Measurements from ENCODE around the gene SLC6A8. TPM values are rescaled to one million over a fixed set of nuclear protein-coding genes. Genes with fewer than 3 reads are reported as not detected.

SLC6A8 gene
- total RNA-seq, 4 donors from 2014 or later, result 26.1 to 74.1 (median 45.2) TPM

- H3K36me3 ChIP-seq, result no peaks in the 10 kb centered on the region
- no peaks in the 10 kb centered on the region for H3K9me3 ChIP-seq
- H3K4me1 ChIP-seq, result peaks cover 20% of the 10 kb centered on the region
- TF ChIP-seq POLR2A (IDR thresholded peaks at IDR 0.05) (no peak), CTCF (IDR thresholded peaks at IDR 0.05) (no peak), POLR2AphosphoS5 (IDR thresholded peaks at IDR 0.05) (no peak), EP300 (IDR thresholded peaks at IDR 0.05) (no peak)
- H3K27me3 ChIP-seq, result no peaks in the 10 kb centered on the region
- no peak overlapping the region for H3K4me3 ChIP-seq
- 88% methylated on average over 6 of the region's 6 CpGs for WGBS
- no peak for DNase-seq (ENCODE audit: low spot score in 2 of 2)
- no peak overlapping the region for H3K27ac ChIP-seq
Measured at GRCh38 chrX:153731117-153731844, 43.6 kb downstream of the SLC6A8 start.

GRCh38 chrX:153731845-153732215 is 44.1 kb downstream of the SLC6A8 start:
- Histone ChIP-seq H3K36me3 (no peaks in the 10 kb centered on the region), H3K9me3 (no peaks in the 10 kb centered on the region), H3K27me3 (no peaks in the 10 kb centered on the region), H3K27ac (no peak overlapping the region), H3K4me3 (no peak overlapping the region), H3K4me1 (peaks cover 15% of the 10 kb centered on the region)
- WGBS, result 95% methylated on average over 3 of the region's 3 CpGs
- no peak for DNase-seq (ENCODE audit: low spot score in 2 of 2)
- TF ChIP-seq POLR2AphosphoS5 (IDR thresholded peaks at IDR 0.05), result no peak
- no peak for TF ChIP-seq CTCF (IDR thresholded peaks at IDR 0.05)
- no peak for TF ChIP-seq EP300 (IDR thresholded peaks at IDR 0.05)
- TF ChIP-seq POLR2A (IDR thresholded peaks at IDR 0.05), result no peak

GRCh38 chrX:153732401-153732800 is 44.7 kb downstream of the SLC6A8 start:
- 97% methylated on average over 7 of the region's 14 CpGs for WGBS
- Histone ChIP-seq H3K36me3 (no peaks in the 10 kb centered on the region), H3K27ac (no peak overlapping the region), H3K27me3 (no peaks in the 10 kb centered on the region), H3K9me3 (no peaks in the 10 kb centered on the region), H3K4me1 (peaks cover 10% of the 10 kb centered on the region), H3K4me3 (no peak overlapping the region)
- TF ChIP-seq POLR2AphosphoS5 (IDR thresholded peaks at IDR 0.05) (no peak), POLR2A (IDR thresholded peaks at IDR 0.05) (no peak), EP300 (IDR thresholded peaks at IDR 0.05) (no peak), CTCF (IDR thresholded peaks at IDR 0.05) (no peak)
- DNase-seq (ENCODE audit: low spot score in 2 of 2), result no peak

GRCh38 chrX:153733651-153734240 is 46.0 kb downstream of the SLC6A8 start:
- H3K27me3 ChIP-seq, result no peaks in the 10 kb centered on the region
- TF ChIP-seq CTCF (IDR thresholded peaks at IDR 0.05) (no peak), EP300 (IDR thresholded peaks at IDR 0.05) (no peak), POLR2AphosphoS5 (IDR thresholded peaks at IDR 0.05) (no peak), POLR2A (IDR thresholded peaks at IDR 0.05) (no peak)

GRCh38 chrX:153734871-153735270 is 47.1 kb downstream of the SLC6A8 start:
- TF ChIP-seq POLR2AphosphoS5 (IDR thresholded peaks at IDR 0.05) (no peak), CTCF (IDR thresholded peaks at IDR 0.05) (no peak), EP300 (IDR thresholded peaks at IDR 0.05) (no peak), POLR2A (IDR thresholded peaks at IDR 0.05) (no peak)
- 92% methylated on average over 2 of the region's 2 CpGs for WGBS
- H3K27ac ChIP-seq, result no peak overlapping the region
- H3K36me3 ChIP-seq, result no peaks in the 10 kb centered on the region
- no peak for DNase-seq (ENCODE audit: low spot score in 2 of 2)
- H3K4me3 ChIP-seq, result no peak overlapping the region
- no peaks in the 10 kb centered on the region for H3K9me3 ChIP-seq
- peaks cover 2% of the 10 kb centered on the region for H3K4me1 ChIP-seq
- H3K27me3 ChIP-seq, result no peaks in the 10 kb centered on the region

More at GRCh38 chrX:153733651-153734240, 46.0 kb downstream of the SLC6A8 start:
- Histone ChIP-seq H3K9me3 (no peaks in the 10 kb centered on the region), H3K27ac (no peak overlapping the region), H3K36me3 (no peaks in the 10 kb centered on the region), H3K4me1 (no peaks in the 10 kb centered on the region), H3K4me3 (no peak overlapping the region)
- 84% methylated on average over 11 of the region's 15 CpGs for WGBS
- no peak for DNase-seq (ENCODE audit: low spot score in 2 of 2)
